Activated T-cell treated with anti-CD3 and anti-CD28 coated beads, Interleukin-2, amount 50 U/mL, for 72 hours (primary cell): ENCODE data around the gene TNS3. TPM values are rescaled to one million over a fixed set of nuclear protein-coding genes. Genes with fewer than 3 reads are reported as not detected.

Experiments used
- ATAC-seq, 2 donors: fragments of 150-1000 bp; cut with Tn5 transposase; replicated peaks in 1 of 2; 2 replicates each; pipeline ENCODE4 v1.10.0; 2021; ENCODE audit warnings: moderate library complexity in 2 of 2, mild to moderate bottlenecking in 1 of 2
- DNase-seq, 2 donors: peaks; one replicate each; pipeline ENCODE4 v3.0.0; 2021 to 2022; ENCODE audit warnings: mixed read lengths in 1 of 2
- H3K27ac Mint-ChIP-seq: one replicate; pipeline ENCODE4 v1.8.0; 2022; ENCODE audit warnings: mild to moderate bottlenecking, moderate library complexity, mixed read lengths
- H3K27me3 Mint-ChIP-seq: one replicate; pipeline ENCODE4 v1.8.0; 2022; ENCODE audit warnings: low read depth, mixed read lengths
- H3K36me3 Mint-ChIP-seq, 2 donors: one replicate each; pipeline ENCODE4 v1.8.0; 2022; ENCODE audit warnings: mixed read lengths in 2 of 2, mild to moderate bottlenecking in 1 of 2; ENCODE audit not compliant: insufficient read depth in 2 of 2
- H3K4me1 Mint-ChIP-seq: one replicate; pipeline ENCODE4 v1.8.0; 2022; ENCODE audit warnings: low read depth, mixed read lengths
- H3K4me3 Mint-ChIP-seq, 2 donors: one replicate each; pipeline ENCODE4 v1.8.0; 2022; ENCODE audit warnings: mild to moderate bottlenecking in 2 of 2, mixed read lengths in 2 of 2, moderate library complexity in 2 of 2
- H3K9me3 Mint-ChIP-seq, 2 donors: one replicate each; pipeline ENCODE4 v1.8.0; 2022; ENCODE audit warnings: mixed read lengths in 2 of 2
- total RNA-seq, 2 donors: library from RNA; stranded (reverse); gene quantifications; one replicate each; pipeline ENCODE4 v1.2.3, GENCODE V29; 2022

TNS3 gene
- total RNA-seq, 2 donors from 2014 or later = 0.29 to 1.2 TPM

- H3K4me1 Mint-ChIP-seq = peaks cover 9% of the 10 kb centered on the region
- peaks cover 6% of the 10 kb centered on the region for H3K27me3 Mint-ChIP-seq
- no peak overlapping the region for H3K27ac Mint-ChIP-seq
- no peak overlapping the region for H3K4me3 Mint-ChIP-seq
- DNase-seq = no peak
- H3K9me3 Mint-ChIP-seq = no peaks in the 10 kb centered on the region
- ATAC-seq = no peak
- no peaks in the 10 kb centered on the region for H3K36me3 Mint-ChIP-seq
These were observed 173.9 kb downstream of the TNS3 start for GRCh38 chr7:47407821-47408674.

GRCh38 chr7:47407136-47407535, 174.8 kb downstream of the TNS3 start:
- no peak for ATAC-seq
- H3K27me3 Mint-ChIP-seq = peaks cover 6% of the 10 kb centered on the region
- H3K4me3 Mint-ChIP-seq = no peak overlapping the region
- no peak for DNase-seq
- no peaks in the 10 kb centered on the region for H3K9me3 Mint-ChIP-seq
- no peaks in the 10 kb centered on the region for H3K36me3 Mint-ChIP-seq
- no peak overlapping the region for H3K27ac Mint-ChIP-seq
- H3K4me1 Mint-ChIP-seq = peaks cover 9% of the 10 kb centered on the region

GRCh38 chr7:47406801-47407129, 175.1 kb downstream of the TNS3 start:
- H3K27me3 Mint-ChIP-seq = peaks cover 6% of the 10 kb centered on the region
- no peaks in the 10 kb centered on the region for H3K9me3 Mint-ChIP-seq
- ATAC-seq (no peak), DNase-seq (no peak)
- no peak overlapping the region for H3K4me3 Mint-ChIP-seq
- H3K27ac Mint-ChIP-seq = no peak overlapping the region
- no peaks in the 10 kb centered on the region for H3K36me3 Mint-ChIP-seq
- H3K4me1 Mint-ChIP-seq = peaks cover 9% of the 10 kb centered on the region

- no peak overlapping the region for H3K27ac Mint-ChIP-seq
- no peak overlapping the region for H3K4me3 Mint-ChIP-seq
These were observed 175.8 kb downstream of the TNS3 start for GRCh38 chr7:47405921-47406800.

GRCh38 chr7:47405286-47405904, 176.5 kb downstream of the TNS3 start:
- ATAC-seq = no peak
- H3K9me3 Mint-ChIP-seq = no peaks in the 10 kb centered on the region
- DNase-seq = no peak
- H3K36me3 Mint-ChIP-seq = no peaks in the 10 kb centered on the region
- H3K27me3 Mint-ChIP-seq = peaks cover 6% of the 10 kb centered on the region
- H3K4me1 Mint-ChIP-seq = peaks cover 9% of the 10 kb centered on the region
- no peak overlapping the region for H3K4me3 Mint-ChIP-seq
- no peak overlapping the region for H3K27ac Mint-ChIP-seq

More at GRCh38 chr7:47405921-47406800, 175.8 kb downstream of the TNS3 start:
- Mint-ChIP-seq H3K27me3 (peaks cover 6% of the 10 kb centered on the region), H3K4me1 (peaks cover 9% of the 10 kb centered on the region), H3K36me3 (no peaks in the 10 kb centered on the region), H3K9me3 (no peaks in the 10 kb centered on the region)
- DNase-seq (no peak), ATAC-seq (no peak)

- Mint-ChIP-seq H3K27me3 (peaks cover 15% of the 10 kb centered on the region), H3K9me3 (no peaks in the 10 kb centered on the region), H3K4me1 (peaks cover 9% of the 10 kb centered on the region), H3K36me3 (no peaks in the 10 kb centered on the region), H3K4me3 (no peak overlapping the region), H3K27ac (no peak overlapping the region)
- ATAC-seq (peak; percentile 78 to 94), DNase-seq (peak; percentile 23 to 49)
These were observed 177.9 kb downstream of the TNS3 start for GRCh38 chr7:47404010-47404409.

GRCh38 chr7:47402941-47403866, 178.7 kb downstream of the TNS3 start:
- H3K27me3 Mint-ChIP-seq = peaks cover 23% of the 10 kb centered on the region
- no peak for DNase-seq
- H3K27ac Mint-ChIP-seq = no peak overlapping the region
- peaks cover 0 to 1% of the 10 kb centered on the region in 2 donors for H3K36me3 Mint-ChIP-seq
- no peak overlapping the region for H3K4me3 Mint-ChIP-seq
- peaks cover 9% of the 10 kb centered on the region for H3K4me1 Mint-ChIP-seq
- no peak for ATAC-seq
- no peaks in the 10 kb centered on the region for H3K9me3 Mint-ChIP-seq

GRCh38 chr7:47401611-47402570, 180.0 kb downstream of the TNS3 start:
- H3K4me3 Mint-ChIP-seq = no peak overlapping the region
- ATAC-seq (no peak), DNase-seq (no peak)
- no peaks in the 10 kb centered on the region for H3K9me3 Mint-ChIP-seq
- H3K36me3 Mint-ChIP-seq = peaks cover 0 to 1% of the 10 kb centered on the region in 2 donors
- no peak overlapping the region for H3K27ac Mint-ChIP-seq
- peaks cover 9% of the 10 kb centered on the region for H3K4me1 Mint-ChIP-seq
- H3K27me3 Mint-ChIP-seq = peaks cover 33% of the 10 kb centered on the region

GRCh38 chr7:47400741-47401206, 181.1 kb downstream of the TNS3 start:
- no peak overlapping the region for H3K4me3 Mint-ChIP-seq
- DNase-seq = no peak

GRCh38 chr7:47400001-47400400, 181.9 kb downstream of the TNS3 start:
- H3K27ac Mint-ChIP-seq = no peak overlapping the region
- peaks cover 0 to 1% of the 10 kb centered on the region in 2 donors for H3K36me3 Mint-ChIP-seq
- H3K4me3 Mint-ChIP-seq = no peak overlapping the region
- peaks cover 44% of the 10 kb centered on the region for H3K27me3 Mint-ChIP-seq
- no peak for ATAC-seq
- no peaks in the 10 kb centered on the region for H3K9me3 Mint-ChIP-seq
- DNase-seq = no peak
- H3K4me1 Mint-ChIP-seq = peaks cover 9% of the 10 kb centered on the region

More at GRCh38 chr7:47400741-47401206, 181.1 kb downstream of the TNS3 start:
- ATAC-seq = no peak
- peaks cover 39% of the 10 kb centered on the region for H3K27me3 Mint-ChIP-seq
- H3K9me3 Mint-ChIP-seq = no peaks in the 10 kb centered on the region
- H3K27ac Mint-ChIP-seq = no peak overlapping the region
- H3K4me1 Mint-ChIP-seq = peaks cover 9% of the 10 kb centered on the region
- peaks cover 0 to 1% of the 10 kb centered on the region in 2 donors for H3K36me3 Mint-ChIP-seq

- no peak for ATAC-seq
- Mint-ChIP-seq H3K9me3 (no peaks in the 10 kb centered on the region), H3K4me3 (no peak overlapping the region), H3K27me3 (peaks cover 47% of the 10 kb centered on the region), H3K36me3 (peaks cover 0 to 1% of the 10 kb centered on the region in 2 donors), H3K27ac (no peak overlapping the region), H3K4me1 (no peaks in the 10 kb centered on the region)
- no peak for DNase-seq
These were observed 187.1 kb downstream of the TNS3 start for GRCh38 chr7:47394751-47395252.
